Measurements from ENCODE around the gene IFI44.

Gene IFI44

GRCh38 chr1:78691995-78692747, 42.5 kb downstream of the IFI44 start:
- FAIRE-seq (no peak), DNase-seq (ENCODE audit: extremely low spot score, insufficient read length, low read depth) (no peak)

- DNase-seq (ENCODE audit: extremely low spot score, insufficient read length, low read depth): no peak
- no peak for FAIRE-seq
These were observed 50.2 kb downstream of the IFI44 start for GRCh38 chr1:78699813-78700212.

GRCh38 chr1:78702426-78702825, 52.8 kb downstream of the IFI44 start:
- DNase-seq (ENCODE audit: extremely low spot score, insufficient read length, low read depth) (no peak), FAIRE-seq (no peak)

GRCh38 chr1:78703806-78704205, 54.2 kb downstream of the IFI44 start:
- FAIRE-seq (no peak), DNase-seq (ENCODE audit: extremely low spot score, insufficient read length, low read depth) (no peak)

- no peak for FAIRE-seq
- DNase-seq (ENCODE audit: extremely low spot score, insufficient read length, low read depth): no peak
These were observed 62.9 kb downstream of the IFI44 start for GRCh38 chr1:78712467-78713051.

GRCh38 chr1:78713297-78713696, 63.7 kb downstream of the IFI44 start:
- DNase-seq (ENCODE audit: extremely low spot score, insufficient read length, low read depth) (no peak), FAIRE-seq (no peak)

Data from GM18507 (cell line).